Upper lobe of right lung (tissue), 1 donor: Measurements from ENCODE around the gene DNAJC12. TPM values are rescaled to one million over a fixed set of nuclear protein-coding genes. Genes with fewer than 3 reads are reported as not detected.

ENCODE experiments used
- ATAC-seq: fragments of 200-7000 bp; cut with Tn5 transposase; one replicate; pipeline ENCODE4 v1.9.1; 2020; ENCODE audit warnings: mild to moderate bottlenecking, moderate library complexity
- DNase-seq: peaks from one replicate; pipeline ENCODE4 v3.0.0-alpha.2; 2020
- H3K27ac ChIP-seq: fragments of 200-600 bp; one replicate; pipeline ENCODE4 v1.8.0; 2022
- H3K27me3 ChIP-seq: fragments of 200-600 bp; one replicate; pipeline ENCODE4 v1.8.0; 2022; ENCODE audit warnings: mild to moderate bottlenecking
- H3K36me3 ChIP-seq: fragments of 200-600 bp; one replicate; pipeline ENCODE4 v1.8.0; 2022
- H3K4me1 ChIP-seq: fragments of 200-600 bp; one replicate; pipeline ENCODE4 v1.8.0; 2022
- H3K4me3 ChIP-seq: fragments of 200-600 bp; one replicate; pipeline ENCODE4 v1.8.0; 2022; ENCODE audit warnings: mild to moderate bottlenecking
- H3K9me3 ChIP-seq: fragments of 200-600 bp; one replicate; pipeline ENCODE4 v1.8.0; 2022
- CTCF ChIP-seq: fragments of 200-600 bp; IDR thresholded peaks from one replicate; pipeline ENCODE4 v1.8.0; 2022; ENCODE audit warnings: antibody characterized with exemption
- intact Hi-C: fragments of 100-400 bp; cut with DNase I; formaldehyde crosslinking; loops from one replicate; pipeline ENCODE4 v1.11.0; 2022
- total RNA-seq: library from RNA; stranded (reverse); fragmentation: NEBNext Ultra II Directional; extraction: Animal tissue kit (Norgen Biotek cat#: 25700); gene quantifications from one replicate; pipeline ENCODE4 v1.2.1, GENCODE V29; 2021
- donor health status: DM: no; HTN: yes; CAD: no; lungs with severe emphysema.

Gene DNAJC12
- total RNA-seq, 1 donor from 2014 or later, result 1.6 TPM

- Histone ChIP-seq H3K27ac (no peak overlapping the region), H3K36me3 (no peaks in the 10 kb centered on the region), H3K4me3 (no peak overlapping the region), H3K4me1 (no peaks in the 10 kb centered on the region), H3K27me3 (no peaks in the 10 kb centered on the region), H3K9me3 (no peaks in the 10 kb centered on the region)
- ATAC-seq (no peak), DNase-seq (no peak)
- TF ChIP-seq CTCF, result no peak
- intact Hi-C loops, result no loop called here
These were observed 33.7 kb downstream of the DNAJC12 start for GRCh38 chr10:67804395-67804678.

GRCh38 chr10:67803588-67804394 is 34.2 kb downstream of the DNAJC12 start:
- ATAC-seq (peak; percentile 62), DNase-seq (no peak)
- no peaks in the 10 kb centered on the region for H3K27me3 ChIP-seq
- H3K36me3 ChIP-seq, result no peaks in the 10 kb centered on the region
- no peak for TF ChIP-seq CTCF
- no peak overlapping the region for H3K4me3 ChIP-seq
- H3K9me3 ChIP-seq, result no peaks in the 10 kb centered on the region
- intact Hi-C loops, result no loop called here
- no peak overlapping the region for H3K27ac ChIP-seq
- H3K4me1 ChIP-seq, result no peaks in the 10 kb centered on the region

DNA sequence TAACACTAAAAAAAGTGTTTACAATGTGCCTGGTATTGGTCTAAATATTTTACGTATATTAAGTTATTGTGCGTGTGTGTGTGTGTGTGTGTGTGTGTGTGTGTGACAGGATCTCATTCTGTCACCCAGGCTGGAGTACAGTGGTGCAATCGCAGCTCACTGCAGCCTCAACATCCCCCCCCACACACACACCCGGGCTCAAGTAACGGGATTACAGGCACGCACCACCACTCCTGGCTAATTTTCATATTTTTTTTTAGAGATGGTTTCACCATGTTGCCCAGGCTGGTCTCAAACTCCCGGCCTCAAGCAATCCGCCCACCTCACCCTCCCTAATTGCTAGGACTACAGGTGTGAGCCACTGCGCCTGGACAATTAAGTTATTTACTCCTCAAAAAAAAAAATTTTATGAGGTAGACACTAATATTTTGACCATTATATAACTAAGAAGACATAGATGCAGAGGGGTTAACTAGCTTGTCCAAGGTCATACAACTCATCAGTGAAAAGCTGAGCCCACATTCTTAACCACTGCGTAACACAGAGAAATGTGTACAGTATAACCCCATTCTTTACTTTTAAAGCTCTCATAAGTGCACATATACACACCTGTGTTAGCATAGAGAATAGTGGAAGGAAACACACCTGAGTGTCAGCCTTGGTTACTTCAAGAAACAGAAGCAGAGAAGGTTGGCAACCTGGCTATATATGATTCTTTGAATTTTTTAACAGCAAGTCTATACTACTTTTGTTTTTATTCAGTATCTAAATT is 35.0 kb downstream of the DNAJC12 start:
- DNase-seq, result no peak
- no peak overlapping the region for H3K4me3 ChIP-seq
- no peak for TF ChIP-seq CTCF
- H3K27ac ChIP-seq, result no peak overlapping the region
- H3K9me3 ChIP-seq, result no peaks in the 10 kb centered on the region
- intact Hi-C loops, result no loop called here
- no peaks in the 10 kb centered on the region for H3K27me3 ChIP-seq
- ATAC-seq, result peak; percentile 48
- no peaks in the 10 kb centered on the region for H3K36me3 ChIP-seq
- no peaks in the 10 kb centered on the region for H3K4me1 ChIP-seq

DNA sequence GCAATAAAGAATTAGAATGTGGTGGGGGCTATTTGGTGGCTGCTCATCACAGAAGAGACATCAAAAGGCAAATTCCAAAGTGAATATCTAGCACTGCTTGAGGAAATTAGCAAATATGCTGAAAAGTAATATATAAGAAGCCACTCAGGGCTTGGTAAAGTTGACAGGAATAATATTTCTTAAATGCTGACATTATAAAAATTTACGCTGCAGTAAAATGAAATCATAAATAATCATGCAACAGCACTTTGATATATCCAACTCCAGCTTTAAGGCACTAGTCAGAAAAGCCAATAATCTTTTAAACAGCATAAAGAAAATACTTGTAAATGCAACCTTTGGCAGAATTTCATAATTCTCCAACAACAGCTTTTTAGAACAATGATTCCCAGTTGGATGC is 36.9 kb downstream of the DNAJC12 start:
- no peak for TF ChIP-seq CTCF
- H3K27me3 ChIP-seq, result no peaks in the 10 kb centered on the region
- H3K4me3 ChIP-seq, result no peak overlapping the region
- no peak overlapping the region for H3K27ac ChIP-seq
- no peaks in the 10 kb centered on the region for H3K9me3 ChIP-seq
- intact Hi-C loops, result no loop called here
- H3K4me1 ChIP-seq, result no peaks in the 10 kb centered on the region
- ATAC-seq (no peak), DNase-seq (no peak)
- H3K36me3 ChIP-seq, result no peaks in the 10 kb centered on the region

DNA sequence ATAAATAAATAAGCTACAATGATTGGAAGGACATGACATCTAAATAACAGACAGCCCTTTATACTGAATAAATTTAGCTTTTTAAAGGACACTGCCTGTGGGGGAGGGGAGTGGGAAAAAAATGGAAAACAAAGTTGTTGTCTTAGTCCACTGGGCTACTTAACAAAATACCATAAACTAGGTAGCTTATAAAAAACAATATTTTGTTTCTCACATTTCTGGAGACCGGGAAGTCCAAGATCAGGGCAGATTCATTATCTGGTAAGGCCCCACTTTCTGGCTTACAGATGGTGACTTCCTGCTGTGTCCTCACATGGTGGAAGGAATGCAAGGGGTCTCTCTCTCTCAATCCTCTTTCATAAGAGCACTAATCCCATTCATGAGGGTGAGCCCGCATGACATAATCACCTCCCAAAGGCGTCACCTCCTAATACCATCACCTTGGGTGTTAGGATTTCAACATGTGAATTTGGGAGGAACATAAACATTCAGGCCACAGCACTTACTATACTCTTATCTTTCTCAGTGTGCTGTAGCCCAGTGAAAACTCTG is 43.0 kb downstream of the DNAJC12 start:
- Histone ChIP-seq H3K9me3 (no peaks in the 10 kb centered on the region), H3K27ac (no peak overlapping the region), H3K36me3 (no peaks in the 10 kb centered on the region), H3K4me3 (no peak overlapping the region), H3K4me1 (no peaks in the 10 kb centered on the region), H3K27me3 (no peaks in the 10 kb centered on the region)
- no peak for ATAC-seq
- no peak for TF ChIP-seq CTCF
- DNase-seq, result no peak
- intact Hi-C loops, result no loop called here
